Measurements from ENCODE around the gene INSIG1.

DNA sequence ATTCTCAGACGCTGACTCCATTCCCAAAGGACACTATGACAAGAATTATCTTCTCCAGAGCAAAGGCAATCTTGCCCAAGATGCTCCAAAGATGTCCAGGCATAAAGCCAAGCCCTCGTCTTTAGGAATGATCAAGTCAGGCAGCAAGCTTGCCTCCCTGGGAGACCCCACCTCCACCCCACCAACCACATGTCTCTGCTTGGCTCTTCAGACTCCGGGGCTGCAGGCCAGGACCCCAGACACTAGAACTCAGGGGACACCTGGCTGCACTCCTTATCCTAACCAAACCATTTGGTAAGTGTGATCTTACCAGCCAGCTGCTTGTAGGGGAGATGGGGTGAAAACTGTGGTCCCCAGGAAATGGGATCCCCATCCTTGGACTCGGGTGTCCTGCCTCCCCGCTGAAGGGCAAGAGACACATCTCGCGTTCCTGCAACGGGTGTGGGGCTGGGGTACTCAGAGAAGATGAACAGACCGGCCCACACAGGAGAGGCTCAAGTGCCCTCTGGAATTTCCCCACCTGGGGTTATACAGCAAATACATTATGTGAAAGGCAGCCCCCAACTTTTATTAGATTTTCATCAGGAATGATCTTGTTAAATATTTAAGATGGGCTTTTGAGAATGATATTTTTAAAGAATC lies 55.7 kb downstream of the INSIG1 start:
- TF ChIP-seq CTCF (IDR thresholded peaks at IDR 0.05 in 8 of 11, conservative IDR thresholded peaks at IDR 0.05 in 3 of 11) (no peak), POLR2AphosphoS5 (IDR thresholded peaks at IDR 0.05) (no peak), POLR2A (IDR thresholded peaks at IDR 0.05) (no peak)
